AG09309 (cell line): Measurements from ENCODE around the gene NTM.

Experiments used
- DNase-seq: peaks from one replicate; pipeline ENCODE4 v3.0.0-alpha.2; 2010; ENCODE audit warnings: low read depth
- H3K4me3 ChIP-seq: 2 replicates; pipeline ENCODE4 v1.5.1; 2011; ENCODE audit warnings: mild to moderate bottlenecking, low read depth, low read length, moderate library complexity; ENCODE audit not compliant: control insufficient read depth
- CTCF ChIP-seq: IDR thresholded peaks from 2 replicates; pipeline ENCODE4 v1.5.1; 2011; ENCODE audit warnings: mild to moderate bottlenecking, low read depth, low read length, inconsistent platforms; ENCODE audit not compliant: insufficient read depth, control insufficient read depth; ENCODE audit errors: missing control alignments

NTM gene

GRCh38 chr11:131372234-131372962 lies 2.0 kb downstream of the NTM start:
- DNase-seq, result no peak
- no peak for TF ChIP-seq CTCF
- no peak overlapping the region for H3K4me3 ChIP-seq

- TF ChIP-seq CTCF, result no peak
- no peak for DNase-seq
- no peak overlapping the region for H3K4me3 ChIP-seq
Observed at GRCh38 chr11:131373095-131373725, 2.8 kb downstream of the NTM start.

GRCh38 chr11:131373756-131374155 lies 3.3 kb downstream of the NTM start:
- no peak for DNase-seq
- TF ChIP-seq CTCF, result no peak
- H3K4me3 ChIP-seq, result no peak overlapping the region

GRCh38 chr11:131375421-131375820 lies 5.0 kb downstream of the NTM start:
- no peak for DNase-seq
- no peak overlapping the region for H3K4me3 ChIP-seq
- TF ChIP-seq CTCF, result no peak

- no peak for TF ChIP-seq CTCF
- no peak overlapping the region for H3K4me3 ChIP-seq
- DNase-seq, result no peak
Observed at GRCh38 chr11:131375915-131376314, 5.5 kb downstream of the NTM start.

- DNase-seq, result no peak
- no peak for TF ChIP-seq CTCF
- H3K4me3 ChIP-seq, result no peak overlapping the region
Observed at GRCh38 chr11:131378931-131379330, 8.5 kb downstream of the NTM start.
